Keratinocyte (primary cell): ENCODE results near the gene C12orf60. TPM values are rescaled to one million over a fixed set of nuclear protein-coding genes. Genes with fewer than 3 reads are reported as not detected.

Source experiments
- DNase-seq: peaks from one replicate; pipeline ENCODE4 v3.0.0-alpha.2; 2011; ENCODE audit warnings: low read depth, missing footprints, low spot score
- FAIRE-seq: peaks from 2 replicates; lab custom pipeline; 2011; peaks lifted over from hg19 to GRCh38; lab: Jason Lieb, UNC
- H2AFZ ChIP-seq: 2 replicates; pipeline ENCODE4 v1.6.0; 2012; ENCODE audit warnings: low read length, control low read depth, inconsistent platforms; ENCODE audit not compliant: control insufficient read depth
- H3K27ac ChIP-seq: 2 replicates; pipeline ENCODE4 v1.5.1; 2011; ENCODE audit warnings: low read length; ENCODE audit not compliant: control insufficient read depth, insufficient read depth
- H3K27me3 ChIP-seq: 3 replicates; pipeline ENCODE4 v1.6.0; 2011; ENCODE audit warnings: low read length; ENCODE audit not compliant: control insufficient read depth, insufficient read depth; ENCODE audit errors: extremely low read depth
- H3K36me3 ChIP-seq, 2 experiments: 2 replicates in 1 of 2; 3 replicates in 1 of 2; pipeline ENCODE4 v1.5.1; 2011; ENCODE audit warnings: low read length in 2 of 2, mild to moderate bottlenecking in 1 of 2; ENCODE audit not compliant: control insufficient read depth in 2 of 2, insufficient read depth in 2 of 2; ENCODE audit errors: extremely low read depth in 1 of 2
- H3K4me1 ChIP-seq: 3 replicates; pipeline ENCODE4 v1.5.1; 2011; ENCODE audit warnings: low read length; ENCODE audit not compliant: control insufficient read depth, insufficient read depth; ENCODE audit errors: extremely low read depth
- H3K4me2 ChIP-seq: 3 replicates; pipeline ENCODE4 v1.6.0; 2011; ENCODE audit warnings: low read depth, low read length; ENCODE audit not compliant: control insufficient read depth, insufficient read depth; ENCODE audit errors: extremely low read depth
- H3K4me3 ChIP-seq, 3 experiments: fragments of 200-600 bp in 1 of 3; sonication (generic) in 1 of 3; 2 replicates in 2 of 3; 3 replicates in 1 of 3; pipeline ENCODE4 v1.5.1; 2011 to 2016; ENCODE audit warnings: low read length in 3 of 3, mild to moderate bottlenecking in 3 of 3, control low read depth in 2 of 3, inconsistent platforms in 1 of 3, low read depth in 1 of 3, mixed read lengths in 1 of 3, mixed run types in 1 of 3, moderate library complexity in 1 of 3; ENCODE audit not compliant: control insufficient read depth in 2 of 3, insufficient read depth in 2 of 3; ENCODE audit errors: extremely low read depth in 1 of 3
- H3K79me2 ChIP-seq: 2 replicates; pipeline ENCODE4 v1.6.0; 2012; ENCODE audit warnings: low read length; ENCODE audit not compliant: control insufficient read depth, insufficient read depth
- H3K9ac ChIP-seq: 3 replicates; pipeline ENCODE4 v1.6.0; 2011; ENCODE audit warnings: low read length; ENCODE audit not compliant: control insufficient read depth, insufficient read depth; ENCODE audit errors: extremely low read depth
- H3K9me1 ChIP-seq: 3 replicates; pipeline ENCODE4 v1.6.0; 2011; ENCODE audit warnings: low read length; ENCODE audit not compliant: control insufficient read depth, insufficient read depth; ENCODE audit errors: extremely low read depth
- H3K9me3 ChIP-seq: 2 replicates; pipeline ENCODE4 v1.5.1; 2012; ENCODE audit warnings: low read depth, low read length; ENCODE audit not compliant: control insufficient read depth
- H4K20me1 ChIP-seq: 3 replicates; pipeline ENCODE4 v1.6.0; 2011; ENCODE audit warnings: low read length; ENCODE audit not compliant: control insufficient read depth, insufficient read depth; ENCODE audit errors: extremely low read depth
- EZH2 ChIP-seq: IDR thresholded peaks from one replicate; pipeline ENCODE4 v1.6.1; 2012; ENCODE audit warnings: inconsistent platforms, mild to moderate bottlenecking, low read length, moderate library complexity
- dilution Hi-C: fragments of 300-500 bp; cut with MboI; formaldehyde crosslinking; loops from one replicate; pipeline ENCODE4 v1.7.0; 2020; ENCODE audit warnings: low sequenced_read_pairs; ENCODE audit not compliant: extremely low pct_ligation_motif_present
- polyA plus RNA-seq, 5 experiments: library from polyadenylated mRNA; depleted of rRNA in 3 of 5; stranded (reverse) in 3 of 5; stranded (forward) in 1 of 5; unstranded in 1 of 5; fragments of >200 nt; gene quantifications; 1 replicate in 1 of 5; 2 replicates in 3 of 5; 3 replicates in 1 of 5; pipeline versions ENCODE4 v1.2.1 to v1.2.3, GENCODE V29; 2011 to 2012; ENCODE audit warnings: missing spikeins in 2 of 5, low read depth in 1 of 5, low replicate concordance in 1 of 5
- TF ChIP-seq, protein P1 (sequence below), 3 experiments: IDR thresholded peaks in 1 of 3; conservative IDR thresholded peaks in 1 of 3; optimal IDR thresholded peaks in 1 of 3; 2 replicates in 2 of 3; 3 replicates in 1 of 3; pipeline versions ENCODE3 to v1.5.1; 2011; ENCODE audit warnings: low read length in 3 of 3, mild to moderate bottlenecking in 3 of 3, moderate library complexity in 2 of 3, control low read depth in 1 of 3, inconsistent platforms in 1 of 3; ENCODE audit not compliant: insufficient read depth in 2 of 3; ENCODE audit errors: extremely low read depth in 1 of 3

C12orf60 gene
- polyA plus RNA-seq, 1 donor (not counting 4 experiments of a cell fraction or from before 2014, with no cell fraction given), result 3.2 TPM

DNA sequence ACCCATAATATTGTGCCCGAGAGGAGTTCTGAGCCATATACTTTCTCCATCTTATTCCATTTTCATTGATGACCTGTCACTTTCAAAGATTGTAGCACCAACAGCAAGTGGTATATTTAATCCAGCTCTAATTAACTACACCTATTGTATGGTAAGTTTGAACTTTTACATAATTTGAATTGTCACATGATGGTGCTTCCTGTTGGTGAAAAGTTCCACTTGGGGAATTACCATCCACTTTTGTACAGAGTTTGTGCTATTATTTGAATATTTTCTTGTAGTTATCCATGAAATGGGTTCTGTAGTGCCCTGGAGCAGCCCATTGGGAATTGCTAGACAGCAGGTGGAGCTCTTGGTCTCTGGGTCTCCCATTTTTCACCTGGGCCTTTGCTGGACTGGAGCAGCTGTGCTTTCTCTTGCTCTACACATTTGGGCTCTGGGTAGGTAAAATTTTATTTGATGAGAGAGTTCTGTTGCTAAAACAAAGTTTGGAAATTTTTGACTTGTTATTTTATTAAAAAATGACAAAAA is 7.5 kb downstream of the C12orf60 start:
- Histone ChIP-seq H3K9ac (no peak overlapping the region), H3K27ac (no peak overlapping the region), H3K4me3 (no peak overlapping the region), H3K27me3 (no peaks in the 10 kb centered on the region), H3K9me3 (no peaks in the 10 kb centered on the region), H4K20me1 (no peaks in the 10 kb centered on the region), H3K9me1 (no peaks in the 10 kb centered on the region), H3K4me2 (no peak overlapping the region), H3K79me2 (no peaks in the 10 kb centered on the region), H3K36me3 (no peaks in the 10 kb centered on the region), H3K4me1 (no peaks in the 10 kb centered on the region), H2AFZ (no peak overlapping the region)
- TF ChIP-seq EZH2, result no peak
- TF ChIP-seq, protein P1, sequence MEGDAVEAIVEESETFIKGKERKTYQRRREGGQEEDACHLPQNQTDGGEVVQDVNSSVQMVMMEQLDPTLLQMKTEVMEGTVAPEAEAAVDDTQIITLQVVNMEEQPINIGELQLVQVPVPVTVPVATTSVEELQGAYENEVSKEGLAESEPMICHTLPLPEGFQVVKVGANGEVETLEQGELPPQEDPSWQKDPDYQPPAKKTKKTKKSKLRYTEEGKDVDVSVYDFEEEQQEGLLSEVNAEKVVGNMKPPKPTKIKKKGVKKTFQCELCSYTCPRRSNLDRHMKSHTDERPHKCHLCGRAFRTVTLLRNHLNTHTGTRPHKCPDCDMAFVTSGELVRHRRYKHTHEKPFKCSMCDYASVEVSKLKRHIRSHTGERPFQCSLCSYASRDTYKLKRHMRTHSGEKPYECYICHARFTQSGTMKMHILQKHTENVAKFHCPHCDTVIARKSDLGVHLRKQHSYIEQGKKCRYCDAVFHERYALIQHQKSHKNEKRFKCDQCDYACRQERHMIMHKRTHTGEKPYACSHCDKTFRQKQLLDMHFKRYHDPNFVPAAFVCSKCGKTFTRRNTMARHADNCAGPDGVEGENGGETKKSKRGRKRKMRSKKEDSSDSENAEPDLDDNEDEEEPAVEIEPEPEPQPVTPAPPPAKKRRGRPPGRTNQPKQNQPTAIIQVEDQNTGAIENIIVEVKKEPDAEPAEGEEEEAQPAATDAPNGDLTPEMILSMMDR (optimal IDR thresholded peaks at IDR 0.05 in 1 of 3, IDR thresholded peaks at IDR 0.05 in 1 of 3, conservative IDR thresholded peaks at IDR 0.05 in 1 of 3; ENCODE audit: extremely low read depth in 1 of 3, insufficient read depth in 2 of 3, low read length in 3 of 3), result peak; percentile 53 to 74 (median 66)
- dilution Hi-C loops, result no loop called here
- peak; percentile 61 for FAIRE-seq
- no peak for DNase-seq

DNA sequence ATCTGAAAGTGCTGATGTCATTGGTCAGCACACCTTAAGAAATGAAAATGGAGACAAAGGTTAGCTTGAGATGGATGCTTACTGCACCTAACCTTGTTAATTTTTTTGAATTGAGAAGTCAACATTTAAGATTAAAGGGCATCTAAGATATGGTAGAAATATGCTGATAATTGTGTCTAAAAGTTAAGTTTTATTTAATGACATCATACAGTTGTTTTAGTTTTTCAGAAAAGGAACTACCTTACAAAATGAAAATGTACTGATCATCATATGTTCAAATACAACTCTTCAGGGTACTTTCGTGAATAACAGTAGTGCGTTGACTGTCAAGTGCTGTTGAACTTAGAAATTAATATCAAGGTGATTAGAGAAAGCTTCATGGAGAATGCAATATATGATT is 8.0 kb downstream of the C12orf60 start:
- no peaks in the 10 kb centered on the region for H4K20me1 ChIP-seq
- no peaks in the 10 kb centered on the region for H3K9me1 ChIP-seq

More for the DNA sequence above, 8.0 kb downstream of the C12orf60 start:
- dilution Hi-C loops, result no loop called here
- no peak overlapping the region for H2AFZ ChIP-seq
- H3K79me2 ChIP-seq, result no peaks in the 10 kb centered on the region
- no peak overlapping the region for H3K4me2 ChIP-seq
- no peak overlapping the region for H3K9ac ChIP-seq
- H3K27me3 ChIP-seq, result no peaks in the 10 kb centered on the region
- H3K9me3 ChIP-seq, result no peaks in the 10 kb centered on the region
- H3K27ac ChIP-seq, result no peak overlapping the region
- no peak for TF ChIP-seq EZH2
- TF ChIP-seq, protein P1 (optimal IDR thresholded peaks at IDR 0.05 in 1 of 3, IDR thresholded peaks at IDR 0.05 in 1 of 3, conservative IDR thresholded peaks at IDR 0.05 in 1 of 3; ENCODE audit: extremely low read depth in 1 of 3, insufficient read depth in 2 of 3, low read length in 3 of 3), result no peak
- DNase-seq (no peak), FAIRE-seq (no peak)
- H3K36me3 ChIP-seq, result no peaks in the 10 kb centered on the region
- no peaks in the 10 kb centered on the region for H3K4me1 ChIP-seq
- no peak overlapping the region for H3K4me3 ChIP-seq
